Fibroblast of mammary gland (primary cell): ENCODE data around the gene CCDC186.
A peak's percentile ranks its signal among the peaks of the same experiment; 100 is the strongest.

Experiments
- DNase-seq: peaks from one replicate; pipeline ENCODE4 v3.0.0-alpha.2; 2010; ENCODE audit warnings: low read depth
- H3K4me3 ChIP-seq: 2 replicates; pipeline ENCODE4 v1.5.1; 2011; ENCODE audit warnings: low read depth, mild to moderate bottlenecking, low read length, moderate library complexity; ENCODE audit not compliant: control insufficient read depth
- TF ChIP-seq, protein P1 (sequence below): conservative IDR thresholded peaks from 2 replicates; pipeline ENCODE4 v1.5.1; 2011; ENCODE audit warnings: low read depth, low read length, inconsistent platforms; ENCODE audit not compliant: control insufficient read depth, insufficient read depth

The CCDC186 gene

GRCh38 chr10:114110174-114110972 lies 63.6 kb downstream of the CCDC186 start:
- H3K4me3 ChIP-seq: no peak overlapping the region
- peak; percentile 1 for DNase-seq
- TF ChIP-seq, protein P1, sequence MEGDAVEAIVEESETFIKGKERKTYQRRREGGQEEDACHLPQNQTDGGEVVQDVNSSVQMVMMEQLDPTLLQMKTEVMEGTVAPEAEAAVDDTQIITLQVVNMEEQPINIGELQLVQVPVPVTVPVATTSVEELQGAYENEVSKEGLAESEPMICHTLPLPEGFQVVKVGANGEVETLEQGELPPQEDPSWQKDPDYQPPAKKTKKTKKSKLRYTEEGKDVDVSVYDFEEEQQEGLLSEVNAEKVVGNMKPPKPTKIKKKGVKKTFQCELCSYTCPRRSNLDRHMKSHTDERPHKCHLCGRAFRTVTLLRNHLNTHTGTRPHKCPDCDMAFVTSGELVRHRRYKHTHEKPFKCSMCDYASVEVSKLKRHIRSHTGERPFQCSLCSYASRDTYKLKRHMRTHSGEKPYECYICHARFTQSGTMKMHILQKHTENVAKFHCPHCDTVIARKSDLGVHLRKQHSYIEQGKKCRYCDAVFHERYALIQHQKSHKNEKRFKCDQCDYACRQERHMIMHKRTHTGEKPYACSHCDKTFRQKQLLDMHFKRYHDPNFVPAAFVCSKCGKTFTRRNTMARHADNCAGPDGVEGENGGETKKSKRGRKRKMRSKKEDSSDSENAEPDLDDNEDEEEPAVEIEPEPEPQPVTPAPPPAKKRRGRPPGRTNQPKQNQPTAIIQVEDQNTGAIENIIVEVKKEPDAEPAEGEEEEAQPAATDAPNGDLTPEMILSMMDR: no peak

DNA sequence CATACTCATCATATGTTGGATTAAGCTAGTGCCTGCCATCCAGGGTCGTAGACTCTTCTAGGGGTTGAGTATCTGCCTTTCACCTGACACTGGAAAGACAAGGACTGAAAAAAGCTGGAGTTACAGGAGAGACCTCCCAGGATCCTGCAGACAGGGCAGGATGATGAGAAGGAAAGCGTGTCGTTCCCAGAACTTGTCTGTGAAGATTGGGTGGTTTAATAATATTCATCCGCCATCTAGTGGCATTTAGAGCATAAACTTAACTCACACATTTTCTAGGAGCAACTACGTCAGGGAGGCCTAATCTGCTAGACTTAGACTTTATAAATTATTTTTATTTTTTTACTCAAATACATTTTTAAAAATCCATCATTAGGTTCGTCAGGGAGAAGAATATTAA lies 70.7 kb downstream of the CCDC186 start:
- DNase-seq: peak; percentile 72
- TF ChIP-seq, protein P1: peak; percentile 49
- no peak overlapping the region for H3K4me3 ChIP-seq

GRCh38 chr10:114102256-114102655 lies 71.7 kb downstream of the CCDC186 start:
- no peak overlapping the region for H3K4me3 ChIP-seq
- no peak for DNase-seq
- TF ChIP-seq, protein P1: no peak

DNA sequence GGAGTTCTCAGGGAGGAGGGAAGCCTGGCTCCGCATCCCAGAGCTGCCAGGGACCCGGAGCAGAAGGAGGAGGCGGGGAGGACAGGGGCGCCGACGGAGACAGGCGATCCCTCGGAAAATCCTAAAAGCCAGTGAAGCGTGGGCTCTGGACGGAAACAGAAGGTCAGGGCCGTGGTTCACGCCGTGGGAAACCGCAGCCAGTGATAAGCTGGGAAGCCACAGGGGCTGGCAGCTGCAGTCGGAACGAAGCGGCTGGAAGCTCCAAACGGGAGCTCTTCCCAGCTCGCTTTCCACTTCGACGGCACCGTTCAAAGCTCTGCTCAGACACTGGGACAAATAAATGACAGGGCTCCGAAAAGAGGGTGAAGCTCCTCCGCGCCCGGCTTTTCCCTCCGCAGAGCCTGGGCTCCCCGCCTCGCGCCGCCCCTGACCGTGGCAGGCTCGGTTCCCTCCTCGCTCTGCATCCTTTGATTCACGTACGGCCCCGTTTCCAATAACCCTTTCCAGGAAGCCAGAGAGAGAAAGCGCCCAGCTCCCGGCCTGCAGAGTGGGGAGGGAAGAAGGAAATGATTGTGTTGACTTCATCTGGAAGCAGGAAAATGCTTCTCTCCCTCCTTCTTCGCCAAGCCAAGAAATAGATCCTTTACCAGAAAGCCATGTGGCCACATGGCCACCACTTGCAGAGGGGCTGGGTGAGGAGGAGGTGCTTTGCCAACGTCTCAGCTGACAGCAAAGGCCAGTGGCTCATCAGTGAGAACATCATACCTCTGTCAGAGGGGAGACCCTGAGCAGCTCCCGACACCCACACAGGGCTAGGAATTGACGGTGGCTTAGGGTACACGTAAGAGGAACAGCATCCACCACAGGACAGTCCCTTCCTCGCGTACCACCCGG lies 72.9 kb downstream of the CCDC186 start:
- TF ChIP-seq, protein P1: no peak
- peak overlapping the region; percentile 24 for H3K4me3 ChIP-seq
- DNase-seq: peak; percentile 17

- TF ChIP-seq, protein P1: no peak
- H3K4me3 ChIP-seq: no peak overlapping the region
- DNase-seq: no peak
These were observed 77.1 kb downstream of the CCDC186 start for GRCh38 chr10:114096864-114097263.

- TF ChIP-seq, protein P1: no peak
- no peak for DNase-seq
- H3K4me3 ChIP-seq: no peak overlapping the region
These were observed 78.3 kb downstream of the CCDC186 start for GRCh38 chr10:114095559-114096337.
